ENCODE measurements around the gene GPR78.
"Not testable (repeated sequence)": the region's sequence is repeated elsewhere in the genome, so short reads cannot be mapped to it uniquely, and the experiment has no call there.

The GPR78 gene

GRCh38 chr4:8616831-8617230 is 36.6 kb downstream of the GPR78 start:
- DNase-seq (ENCODE audit: low read depth in 2 of 2): no peak

GRCh38 chr4:8617486-8618040 is 37.4 kb downstream of the GPR78 start:
- no peak for DNase-seq (ENCODE audit: low read depth in 2 of 2)

GRCh38 chr4:8618421-8618820 is 38.2 kb downstream of the GPR78 start:
- no peak for DNase-seq (ENCODE audit: low read depth in 2 of 2)

- no peak for DNase-seq (ENCODE audit: low read depth in 2 of 2)
These were observed 38.9 kb downstream of the GPR78 start for GRCh38 chr4:8618961-8619720.

GRCh38 chr4:8621135-8621534 is 40.9 kb downstream of the GPR78 start:
- DNase-seq (ENCODE audit: low read depth in 2 of 2): not testable (repeated sequence)

- DNase-seq (ENCODE audit: low read depth in 2 of 2): not testable (repeated sequence)
These were observed 44.5 kb downstream of the GPR78 start for GRCh38 chr4:8624601-8625272.

- not testable (repeated sequence) for DNase-seq (ENCODE audit: low read depth in 2 of 2)
These were observed 50.2 kb downstream of the GPR78 start for GRCh38 chr4:8630240-8630905.

GRCh38 chr4:8631896-8632295 is 51.7 kb downstream of the GPR78 start:
- DNase-seq (ENCODE audit: low read depth in 2 of 2): not testable (repeated sequence)

- not testable (repeated sequence) for DNase-seq (ENCODE audit: low read depth in 2 of 2)
These were observed 54.6 kb downstream of the GPR78 start for GRCh38 chr4:8634773-8635172.

- not testable (repeated sequence) for DNase-seq (ENCODE audit: low read depth in 2 of 2)
These were observed 55.8 kb downstream of the GPR78 start for GRCh38 chr4:8635897-8636554.
